BJ (cell line): ENCODE measurements around the gene LRP6. TPM values are rescaled to one million over a fixed set of nuclear protein-coding genes. Genes with fewer than 3 reads are reported as not detected.

Experiments
- CTCF ChIA-PET: fragments of 350-600 bp; formaldehyde crosslinking; extraction: SDS; loops from one replicate; lab custom pipeline; 2021; ENCODE audit warnings: antibody characterized with exemption, inconsistent platforms; lab: Yijun Ruan, JAX
- POLR2A ChIA-PET: fragments of 300-600 bp; sonication (Branson Sonifier 250); formaldehyde crosslinking; extraction: SDS; loops from one replicate; lab custom pipeline; 2021; ENCODE audit warnings: antibody characterized with exemption; lab: Charles Lee
- DNase-seq: peaks from one replicate; pipeline ENCODE4 v3.0.0-alpha.2; 2011; ENCODE audit warnings: low read depth
- H3K27me3 ChIP-seq: 2 replicates; pipeline ENCODE4 v1.6.0; 2011; ENCODE audit warnings: low read length; ENCODE audit not compliant: control insufficient read depth, insufficient read depth
- H3K36me3 ChIP-seq: 2 replicates; pipeline ENCODE4 v1.5.1; 2011; ENCODE audit warnings: low read length; ENCODE audit not compliant: control insufficient read depth, insufficient read depth
- H3K4me3 ChIP-seq: 2 replicates; pipeline ENCODE4 v1.5.1; 2011; ENCODE audit warnings: low read depth, mild to moderate bottlenecking, control low read depth, low read length
- CTCF ChIP-seq: IDR thresholded peaks from 2 replicates; pipeline ENCODE4 v1.5.1; 2011; ENCODE audit warnings: low read depth, mild to moderate bottlenecking, control low read depth, inconsistent platforms, low read length, moderate library complexity; ENCODE audit not compliant: insufficient read depth
- polyA plus RNA-seq: library from polyadenylated mRNA; depleted of rRNA; stranded (reverse); fragments of >200 nt; gene quantifications from 2 replicates; pipeline ENCODE4 v1.2.3, GENCODE V29; 2011

LRP6 gene
- polyA plus RNA-seq, 1 experiment = 28.9 TPM

GRCh38 chr12:12190087-12190809 is 76.6 kb downstream of the LRP6 start:
- TF ChIP-seq CTCF = no peak
- CTCF ChIA-PET = interaction anchor here (0.9 kb wide), 1 partner anchor 146 kb away, joined by 3 read pairs; no protein-coding TSS in a partner anchor
- POLR2A ChIA-PET = no interaction called here

DNA sequence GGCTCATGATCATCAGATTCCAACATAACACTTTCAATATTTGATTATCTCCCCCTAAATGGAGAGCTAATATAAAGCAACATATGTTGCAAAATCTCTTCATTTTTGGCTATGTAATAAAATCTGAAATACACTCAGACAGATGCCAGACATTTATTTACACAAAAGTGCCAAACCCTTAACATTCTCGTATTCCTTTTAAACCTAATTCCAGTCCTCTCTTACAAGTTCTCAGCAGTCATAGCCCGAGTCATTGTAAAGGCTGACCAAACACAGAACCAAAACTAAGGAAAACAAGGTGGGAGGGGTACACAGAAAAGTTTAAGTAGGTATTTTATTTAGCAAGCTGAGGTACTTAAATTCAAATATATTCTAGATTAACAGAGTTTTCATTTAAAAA is 81.4 kb downstream of the LRP6 start:
- ChIA-PET POLR2A (no interaction called here), CTCF (interaction anchor here (0.9 kb wide), 1 partner anchor 149 kb away, joined by 3 read pairs; no protein-coding TSS in a partner anchor)
- no peak overlapping the region for H3K4me3 ChIP-seq
- no peak for DNase-seq
- no peaks in the 10 kb centered on the region for H3K36me3 ChIP-seq
- no peak for TF ChIP-seq CTCF
- no peaks in the 10 kb centered on the region for H3K27me3 ChIP-seq

More at GRCh38 chr12:12190087-12190809, 76.6 kb downstream of the LRP6 start:
- Histone ChIP-seq H3K4me3 (no peak overlapping the region), H3K36me3 (no peaks in the 10 kb centered on the region), H3K27me3 (no peaks in the 10 kb centered on the region)
- DNase-seq = no peak

GRCh38 chr12:12182703-12183365 is 84.0 kb downstream of the LRP6 start:
- ChIA-PET CTCF (interaction anchor here (0.6 to 0.7 kb wide), 2 partner anchors 18 to 75 kb away, joined by 3 read pairs; no protein-coding TSS in a partner anchor), POLR2A (no interaction called here)
- H3K4me3 ChIP-seq = no peak overlapping the region
- H3K36me3 ChIP-seq = no peaks in the 10 kb centered on the region
- no peaks in the 10 kb centered on the region for H3K27me3 ChIP-seq
- TF ChIP-seq CTCF = no peak
- no peak for DNase-seq

DNA sequence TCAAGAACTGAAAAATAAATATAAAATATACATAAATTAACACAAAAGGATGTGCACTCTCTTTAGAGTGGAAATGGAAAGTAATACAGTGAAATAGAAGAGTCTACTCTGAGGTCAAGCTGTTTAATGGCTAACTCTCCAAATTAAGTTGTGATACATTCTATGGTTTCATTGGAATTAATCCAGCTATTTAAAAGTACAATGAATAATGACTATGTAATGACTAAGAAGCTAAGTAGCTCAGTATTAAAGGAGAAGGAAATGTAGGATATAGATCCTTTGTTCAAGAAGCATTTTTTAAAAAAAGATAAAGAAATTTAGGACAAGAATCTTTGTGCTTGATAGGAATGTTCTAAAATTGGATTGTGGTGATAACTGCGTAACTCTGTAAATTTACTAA is 85.3 kb downstream of the LRP6 start:
- no peak for TF ChIP-seq CTCF
- Histone ChIP-seq H3K27me3 (no peaks in the 10 kb centered on the region), H3K4me3 (no peak overlapping the region), H3K36me3 (no peaks in the 10 kb centered on the region)
- CTCF ChIA-PET = interaction anchor here (0.9 to 1.1 kb wide), 3 partner anchors 145 to 555 kb away, joined by 3 read pairs; no protein-coding TSS in a partner anchor
- DNase-seq = no peak
- POLR2A ChIA-PET = no interaction called here

DNA sequence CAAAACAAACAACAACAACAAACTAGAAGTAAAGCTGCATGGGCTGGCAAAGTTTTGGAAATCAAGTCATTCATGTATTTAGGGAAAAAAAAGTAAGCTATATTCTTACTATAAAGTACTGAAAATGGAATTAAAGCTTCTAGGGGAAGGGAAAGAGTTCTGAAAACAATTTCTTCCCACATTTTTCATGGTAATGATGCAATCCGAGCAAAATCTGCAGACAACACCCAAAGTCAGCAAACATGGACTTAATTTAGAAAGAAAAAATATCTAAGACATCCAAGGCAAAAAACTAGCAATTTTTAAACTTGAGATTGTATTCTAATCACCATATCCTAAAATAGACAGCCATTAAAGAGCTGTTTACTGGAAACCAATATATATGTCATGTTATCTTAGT is 86.3 kb downstream of the LRP6 start:
- no peak overlapping the region for H3K4me3 ChIP-seq
- no peaks in the 10 kb centered on the region for H3K27me3 ChIP-seq
- DNase-seq = no peak
- H3K36me3 ChIP-seq = no peaks in the 10 kb centered on the region
- ChIA-PET CTCF (interaction anchor here (1.1 kb wide), 1 partner anchor 148 kb away, joined by 3 read pairs; no protein-coding TSS in a partner anchor), POLR2A (no interaction called here)
- TF ChIP-seq CTCF = no peak
